MM.1S (cell line): ENCODE measurements around the gene DLEC1.

Experiments used
- DNase-seq: peaks from one replicate; pipeline ENCODE4 v3.0.0-alpha.2; 2015
- H2AFZ ChIP-seq: fragments of 300-600 bp; sonication (generic); 2 replicates; pipeline ENCODE4 v1.6.0; 2016; ENCODE audit warnings: antibody characterized with exemption, low read length
- H3F3A ChIP-seq: fragments of 300-600 bp; sonication (generic); 2 replicates; pipeline ENCODE4 v1.6.1; 2016; ENCODE audit warnings: mild to moderate bottlenecking, antibody characterized with exemption, low read length, moderate library complexity, mixed read lengths; ENCODE audit not compliant: insufficient read depth
- H3K27ac ChIP-seq: fragments of 300-600 bp; sonication (generic); 2 replicates; pipeline ENCODE4 v1.5.1; 2016; ENCODE audit warnings: mild to moderate bottlenecking, low read length
- H3K27me3 ChIP-seq: fragments of 300-600 bp; sonication (generic); replicated peaks from 2 replicates; pipeline ENCODE4 v1.6.0; 2016; ENCODE audit warnings: low read length; ENCODE audit not compliant: insufficient read depth
- H3K36me3 ChIP-seq: fragments of 300-600 bp; sonication (generic); replicated peaks from 2 replicates; pipeline ENCODE4 v1.6.1; 2016; ENCODE audit warnings: mild to moderate bottlenecking, low read length, mixed read lengths; ENCODE audit not compliant: insufficient read depth
- H3K4me1 ChIP-seq: fragments of 300-600 bp; sonication (generic); 2 replicates; pipeline ENCODE4 v1.6.1; 2016; ENCODE audit warnings: low read length, mixed read lengths
- H3K4me2 ChIP-seq: fragments of 300-600 bp; sonication (generic); 2 replicates; pipeline ENCODE4 v1.6.0; 2016; ENCODE audit warnings: low read depth, low read length
- H3K4me3 ChIP-seq: fragments of 300-600 bp; sonication (generic); 2 replicates; pipeline ENCODE4 v1.5.1; 2016; ENCODE audit warnings: low read length, mixed read lengths
- H3K79me2 ChIP-seq: fragments of 300-600 bp; sonication (generic); 2 replicates; pipeline ENCODE4 v1.6.1; 2016; ENCODE audit warnings: mixed run types, low read length, mixed read lengths
- H3K9ac ChIP-seq: fragments of 300-600 bp; sonication (generic); 2 replicates; pipeline ENCODE4 v1.6.1; 2016; ENCODE audit warnings: low read length, mixed read lengths
- H3K9me2 ChIP-seq: fragments of 300-600 bp; sonication (generic); replicated peaks from 2 replicates; pipeline ENCODE4 v1.6.1; 2016; ENCODE audit warnings: mild to moderate bottlenecking, low read length, mixed read lengths; ENCODE audit not compliant: insufficient read depth
- H3K9me3 ChIP-seq: fragments of 300-600 bp; sonication (generic); replicated peaks from 2 replicates; pipeline ENCODE4 v1.6.1; 2016; ENCODE audit warnings: mild to moderate bottlenecking, low read length, mixed read lengths; ENCODE audit not compliant: insufficient read depth
- H4K20me1 ChIP-seq: fragments of 300-600 bp; sonication (generic); 2 replicates; pipeline ENCODE4 v1.6.1; 2016; ENCODE audit warnings: mild to moderate bottlenecking, low read length, moderate library complexity, mixed read lengths; ENCODE audit not compliant: insufficient read depth
- EZH2 ChIP-seq: fragments of 300-600 bp; sonication (generic); optimal IDR thresholded peaks from 2 replicates; pipeline ENCODE3; 2017; ENCODE audit warnings: low read depth, mild to moderate bottlenecking, antibody characterized with exemption, low read length, mixed read lengths
- EZH2phosphoT487 ChIP-seq: fragments of 300-600 bp; sonication (generic); IDR thresholded peaks from 2 replicates; pipeline ENCODE4 v1.6.1; 2018; ENCODE audit warnings: antibody characterized with exemption, low read length
- TF ChIP-seq, protein P1 (sequence below): fragments of 300-600 bp; sonication (generic); IDR thresholded peaks from 2 replicates; pipeline ENCODE4 v1.5.1; 2016; ENCODE audit warnings: antibody characterized with exemption, low read length, mixed read lengths

DLEC1 gene

DNA sequence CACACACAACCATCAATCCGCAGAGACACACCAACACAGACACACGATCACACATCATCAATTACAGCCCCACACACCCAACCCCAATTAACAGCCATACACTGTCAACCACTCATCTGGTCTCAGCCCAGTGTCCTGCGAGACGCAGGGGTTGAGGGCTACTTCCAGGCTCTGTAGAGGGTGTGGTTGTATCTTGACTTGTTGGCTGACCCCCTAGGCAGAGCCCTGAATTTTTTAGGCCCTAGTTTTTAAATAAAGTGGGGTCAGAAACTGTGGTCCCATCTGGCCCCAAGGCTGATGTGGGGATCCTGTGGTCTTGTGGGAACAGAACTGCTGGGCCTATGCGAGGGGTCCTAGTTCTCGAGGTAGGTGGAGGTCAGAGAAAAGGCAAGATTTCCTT, 39.2 kb upstream of the DLEC1 start:
- Histone ChIP-seq H3K4me2 (no peak overlapping the region), H3K9ac (no peak overlapping the region), H3K27me3 (no peaks in the 10 kb centered on the region), H4K20me1 (no peaks in the 10 kb centered on the region), H3K36me3 (no peaks in the 10 kb centered on the region), H3K4me3 (no peak overlapping the region), H3K79me2 (no peaks in the 10 kb centered on the region), H2AFZ (no peak overlapping the region), H3F3A (no peaks in the 10 kb centered on the region), H3K9me3 (no peaks in the 10 kb centered on the region), H3K27ac (no peak overlapping the region), H3K4me1 (peaks cover 21% of the 10 kb centered on the region), H3K9me2 (no peaks in the 10 kb centered on the region)
- TF ChIP-seq EZH2 (no peak), EZH2phosphoT487 (no peak)
- TF ChIP-seq, protein P1, sequence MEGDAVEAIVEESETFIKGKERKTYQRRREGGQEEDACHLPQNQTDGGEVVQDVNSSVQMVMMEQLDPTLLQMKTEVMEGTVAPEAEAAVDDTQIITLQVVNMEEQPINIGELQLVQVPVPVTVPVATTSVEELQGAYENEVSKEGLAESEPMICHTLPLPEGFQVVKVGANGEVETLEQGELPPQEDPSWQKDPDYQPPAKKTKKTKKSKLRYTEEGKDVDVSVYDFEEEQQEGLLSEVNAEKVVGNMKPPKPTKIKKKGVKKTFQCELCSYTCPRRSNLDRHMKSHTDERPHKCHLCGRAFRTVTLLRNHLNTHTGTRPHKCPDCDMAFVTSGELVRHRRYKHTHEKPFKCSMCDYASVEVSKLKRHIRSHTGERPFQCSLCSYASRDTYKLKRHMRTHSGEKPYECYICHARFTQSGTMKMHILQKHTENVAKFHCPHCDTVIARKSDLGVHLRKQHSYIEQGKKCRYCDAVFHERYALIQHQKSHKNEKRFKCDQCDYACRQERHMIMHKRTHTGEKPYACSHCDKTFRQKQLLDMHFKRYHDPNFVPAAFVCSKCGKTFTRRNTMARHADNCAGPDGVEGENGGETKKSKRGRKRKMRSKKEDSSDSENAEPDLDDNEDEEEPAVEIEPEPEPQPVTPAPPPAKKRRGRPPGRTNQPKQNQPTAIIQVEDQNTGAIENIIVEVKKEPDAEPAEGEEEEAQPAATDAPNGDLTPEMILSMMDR: no peak
- DNase-seq: no peak

DNA sequence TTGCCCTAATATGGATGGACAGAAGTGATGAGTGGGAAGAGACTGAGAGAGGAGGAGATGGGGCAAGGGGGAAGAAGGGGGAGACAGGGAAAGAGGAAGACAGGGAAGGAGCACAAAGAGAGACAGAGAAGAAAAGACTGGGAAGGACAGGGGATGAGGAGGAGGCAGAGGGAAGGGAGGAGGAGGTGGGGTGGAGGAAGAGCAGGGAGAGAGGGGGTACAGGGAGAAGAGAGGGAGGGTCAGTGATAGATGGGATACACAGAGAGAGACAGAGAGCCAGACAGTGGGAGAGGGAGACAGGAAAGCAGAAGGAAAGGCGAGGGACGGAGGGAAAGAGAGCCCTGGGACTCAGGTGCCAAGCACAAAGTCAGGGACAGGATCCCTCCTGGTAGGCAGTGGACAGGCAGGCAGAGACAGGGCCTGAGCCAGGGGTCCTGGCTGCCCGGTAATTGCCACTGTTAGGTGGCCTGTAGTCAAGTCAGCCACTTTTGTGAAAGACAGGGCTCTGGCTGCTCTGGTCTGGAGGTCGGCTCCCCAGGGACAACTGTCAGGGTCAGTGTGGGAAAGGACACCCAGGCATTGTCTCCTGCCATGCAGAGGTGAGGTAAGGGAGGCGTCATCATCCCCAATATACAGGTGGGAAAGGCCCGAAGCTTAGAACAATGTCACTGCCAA, 38.6 kb upstream of the DLEC1 start:
- no peaks in the 10 kb centered on the region for H3K79me2 ChIP-seq
- H3K4me1 ChIP-seq: peaks cover 16% of the 10 kb centered on the region
- H3K4me3 ChIP-seq: no peak overlapping the region
- no peaks in the 10 kb centered on the region for H4K20me1 ChIP-seq
- H3K36me3 ChIP-seq: no peaks in the 10 kb centered on the region
- H3K9ac ChIP-seq: no peak overlapping the region
- H3K27me3 ChIP-seq: no peaks in the 10 kb centered on the region
- no peaks in the 10 kb centered on the region for H3K9me3 ChIP-seq
- H3F3A ChIP-seq: no peaks in the 10 kb centered on the region
- H3K27ac ChIP-seq: no peak overlapping the region
- TF ChIP-seq EZH2 (no peak), EZH2phosphoT487 (no peak)
- no peak overlapping the region for H3K4me2 ChIP-seq
- no peaks in the 10 kb centered on the region for H3K9me2 ChIP-seq
- no peak for DNase-seq
- no peak overlapping the region for H2AFZ ChIP-seq

DNA sequence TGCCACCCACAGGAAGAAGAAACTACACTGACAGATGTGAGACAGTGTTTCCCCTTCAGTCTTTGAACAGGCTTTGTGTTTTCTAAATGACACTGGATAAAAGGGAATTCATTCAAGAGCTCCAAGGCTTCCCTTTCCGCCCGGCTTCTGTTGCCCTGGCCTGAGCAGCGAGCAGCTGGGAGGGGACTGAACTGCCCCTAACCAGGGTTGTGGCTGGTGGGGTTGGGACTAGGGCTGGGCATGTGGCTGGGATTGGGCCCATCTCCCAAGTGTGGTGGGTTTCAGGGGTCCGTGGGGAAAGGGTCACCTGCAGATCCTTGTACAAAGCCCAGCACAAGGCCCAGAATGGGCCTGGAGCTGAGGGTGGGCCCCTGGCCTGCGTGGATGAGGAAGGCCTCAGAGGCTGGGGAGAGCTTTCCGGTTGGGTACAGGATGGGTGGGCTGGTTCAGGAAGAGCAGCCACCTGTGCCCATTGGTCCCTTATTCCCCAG, 38.0 kb upstream of the DLEC1 start:
- H3F3A ChIP-seq: no peaks in the 10 kb centered on the region
- no peaks in the 10 kb centered on the region for H3K36me3 ChIP-seq
- TF ChIP-seq, protein P1: no peak
- TF ChIP-seq EZH2phosphoT487 (no peak), EZH2 (no peak)
- no peaks in the 10 kb centered on the region for H3K9me3 ChIP-seq
- DNase-seq: no peak
- H2AFZ ChIP-seq: no peak overlapping the region
- H3K9me2 ChIP-seq: no peaks in the 10 kb centered on the region
- H3K4me1 ChIP-seq: peaks cover 15% of the 10 kb centered on the region
- no peaks in the 10 kb centered on the region for H3K79me2 ChIP-seq
- H3K4me2 ChIP-seq: no peak overlapping the region
- H3K27ac ChIP-seq: no peak overlapping the region
- H3K27me3 ChIP-seq: no peaks in the 10 kb centered on the region
- no peak overlapping the region for H3K4me3 ChIP-seq
- H3K9ac ChIP-seq: no peak overlapping the region
- no peaks in the 10 kb centered on the region for H4K20me1 ChIP-seq

DNA sequence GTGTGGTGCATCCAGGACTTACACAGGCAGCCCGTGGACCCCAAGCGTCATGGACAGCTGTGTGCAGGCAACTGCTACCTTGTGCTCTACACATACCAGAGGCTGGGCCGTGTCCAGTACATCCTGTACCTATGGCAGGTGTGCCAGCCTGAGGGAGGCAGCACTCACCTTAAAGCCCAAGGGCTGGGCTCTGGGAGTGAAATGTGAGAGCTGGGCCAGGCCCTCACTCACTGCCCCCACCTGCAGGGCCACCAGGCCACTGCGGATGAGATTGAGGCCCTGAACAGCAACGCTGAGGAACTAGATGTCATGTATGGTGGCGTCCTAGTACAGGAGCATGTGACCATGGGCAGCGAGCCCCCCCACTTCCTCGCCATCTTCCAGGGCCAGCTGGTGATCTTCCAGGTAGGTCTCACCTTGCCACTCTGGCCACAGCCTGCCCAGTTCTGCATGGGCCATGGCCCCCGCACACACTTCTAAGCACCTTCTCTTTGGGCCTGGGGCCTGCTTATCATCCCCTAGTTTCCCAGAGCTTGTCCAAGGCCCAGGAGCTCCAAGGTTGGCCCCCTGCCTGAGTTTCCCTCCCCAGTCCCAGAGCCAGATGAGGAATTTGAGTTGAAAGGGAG, 37.4 kb upstream of the DLEC1 start:
- no peak for DNase-seq
- no peak overlapping the region for H2AFZ ChIP-seq
- H3K9me2 ChIP-seq: no peaks in the 10 kb centered on the region
- TF ChIP-seq EZH2phosphoT487 (no peak), EZH2 (no peak)
- TF ChIP-seq, protein P1: peak; percentile 21
- no peak overlapping the region for H3K9ac ChIP-seq
- peaks cover 14% of the 10 kb centered on the region for H3K4me1 ChIP-seq
- H3K9me3 ChIP-seq: no peaks in the 10 kb centered on the region
- no peak overlapping the region for H3K27ac ChIP-seq
- no peaks in the 10 kb centered on the region for H4K20me1 ChIP-seq
- H3K27me3 ChIP-seq: no peaks in the 10 kb centered on the region
- no peaks in the 10 kb centered on the region for H3K36me3 ChIP-seq
- no peaks in the 10 kb centered on the region for H3K79me2 ChIP-seq
- no peak overlapping the region for H3K4me3 ChIP-seq
- H3K4me2 ChIP-seq: no peak overlapping the region
- no peaks in the 10 kb centered on the region for H3F3A ChIP-seq
